Right lobe of liver (tissue), 4 donors: Measurements from ENCODE around the gene MMP17.

Source experiments
- POLR2A ChIP-seq: fragments of 450-650 bp; IDR thresholded peaks from one replicate; pipeline ENCODE4 v1.6.1; 2017; ENCODE audit warnings: antibody characterized with exemption, mild to moderate bottlenecking
- TF ChIP-seq, protein P1 (sequence below), 4 donors: fragments of 200-600 bp in 3 of 4; fragments of 450-650 bp in 1 of 4; IDR thresholded peaks; one replicate each; pipeline versions ENCODE4 v1.5.1 to v1.8.0; 2016 to 2022; ENCODE audit warnings: antibody characterized with exemption in 4 of 4, mild to moderate bottlenecking in 2 of 4
- donor health status: DM: no; HTN: no; CAD: no.
- donor health status: DM: no; HTN: no; CAD: no.
- donor health status: DM: no; HTN: yes; CAD: no.

DNA sequence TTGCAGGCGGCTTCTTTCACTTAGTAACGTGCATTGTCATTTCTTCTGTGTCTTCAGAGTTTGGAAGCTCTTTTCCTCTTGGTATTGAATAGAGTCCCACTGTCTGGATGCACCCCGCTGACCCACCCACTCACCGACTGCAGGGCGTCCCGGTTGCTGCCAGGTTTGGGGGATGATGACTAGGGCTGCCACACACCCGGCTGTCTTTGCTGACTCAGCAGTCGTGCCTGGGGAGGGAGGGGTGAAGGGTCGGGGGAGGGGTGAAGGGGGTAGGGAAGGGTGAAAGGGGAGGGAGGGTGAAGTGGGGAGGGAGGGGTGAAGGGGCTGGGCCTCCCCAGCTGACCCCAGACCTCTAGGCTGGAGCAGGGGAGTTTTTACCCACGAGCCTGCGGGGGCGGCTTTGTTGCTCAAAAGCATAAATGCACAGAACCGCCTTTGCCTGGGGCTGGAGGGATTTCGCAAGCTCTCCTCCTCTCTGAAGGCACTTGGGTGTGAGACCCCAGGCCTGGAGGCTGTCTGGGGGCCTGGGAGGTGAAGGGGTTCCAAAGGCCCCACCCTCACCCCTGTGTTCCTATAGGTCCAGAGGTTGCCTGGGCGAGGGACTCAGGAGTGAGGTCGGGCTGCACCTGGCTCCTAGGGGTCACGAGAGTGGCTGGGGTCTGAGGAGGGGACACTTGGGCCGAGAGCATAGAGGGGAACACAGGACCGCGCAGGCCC, 35.0 kb downstream of the MMP17 start:
- TF ChIP-seq, protein P1, sequence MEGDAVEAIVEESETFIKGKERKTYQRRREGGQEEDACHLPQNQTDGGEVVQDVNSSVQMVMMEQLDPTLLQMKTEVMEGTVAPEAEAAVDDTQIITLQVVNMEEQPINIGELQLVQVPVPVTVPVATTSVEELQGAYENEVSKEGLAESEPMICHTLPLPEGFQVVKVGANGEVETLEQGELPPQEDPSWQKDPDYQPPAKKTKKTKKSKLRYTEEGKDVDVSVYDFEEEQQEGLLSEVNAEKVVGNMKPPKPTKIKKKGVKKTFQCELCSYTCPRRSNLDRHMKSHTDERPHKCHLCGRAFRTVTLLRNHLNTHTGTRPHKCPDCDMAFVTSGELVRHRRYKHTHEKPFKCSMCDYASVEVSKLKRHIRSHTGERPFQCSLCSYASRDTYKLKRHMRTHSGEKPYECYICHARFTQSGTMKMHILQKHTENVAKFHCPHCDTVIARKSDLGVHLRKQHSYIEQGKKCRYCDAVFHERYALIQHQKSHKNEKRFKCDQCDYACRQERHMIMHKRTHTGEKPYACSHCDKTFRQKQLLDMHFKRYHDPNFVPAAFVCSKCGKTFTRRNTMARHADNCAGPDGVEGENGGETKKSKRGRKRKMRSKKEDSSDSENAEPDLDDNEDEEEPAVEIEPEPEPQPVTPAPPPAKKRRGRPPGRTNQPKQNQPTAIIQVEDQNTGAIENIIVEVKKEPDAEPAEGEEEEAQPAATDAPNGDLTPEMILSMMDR (IDR thresholded peaks at IDR 0.05), result no peak
- TF ChIP-seq POLR2A, result no peak
